ENCODE measurements around the gene PBX1. TPM values are rescaled to one million over a fixed set of nuclear protein-coding genes. Genes with fewer than 3 reads are reported as not detected.

Gene PBX1
- total RNA-seq, 4 donors from 2014 or later: 14.4 to 34.6 (median 22.0) TPM

- no peak overlapping the region for H3K4me3 ChIP-seq
- no peak for DNase-seq (ENCODE audit: low spot score in 2 of 2)
- H3K36me3 ChIP-seq: peaks cover 12% of the 10 kb centered on the region
- peaks cover 5% of the 10 kb centered on the region for H3K4me1 ChIP-seq
- H3K27me3 ChIP-seq: no peaks in the 10 kb centered on the region
- WGBS: 77% methylated on average over 7 of the region's 7 CpGs
- H3K27ac ChIP-seq: no peak overlapping the region
- no peaks in the 10 kb centered on the region for H3K9me3 ChIP-seq
- TF ChIP-seq EP300 (IDR thresholded peaks at IDR 0.05) (no peak), POLR2A (IDR thresholded peaks at IDR 0.05) (no peak), POLR2AphosphoS5 (IDR thresholded peaks at IDR 0.05) (no peak)
- TF ChIP-seq, protein P1, sequence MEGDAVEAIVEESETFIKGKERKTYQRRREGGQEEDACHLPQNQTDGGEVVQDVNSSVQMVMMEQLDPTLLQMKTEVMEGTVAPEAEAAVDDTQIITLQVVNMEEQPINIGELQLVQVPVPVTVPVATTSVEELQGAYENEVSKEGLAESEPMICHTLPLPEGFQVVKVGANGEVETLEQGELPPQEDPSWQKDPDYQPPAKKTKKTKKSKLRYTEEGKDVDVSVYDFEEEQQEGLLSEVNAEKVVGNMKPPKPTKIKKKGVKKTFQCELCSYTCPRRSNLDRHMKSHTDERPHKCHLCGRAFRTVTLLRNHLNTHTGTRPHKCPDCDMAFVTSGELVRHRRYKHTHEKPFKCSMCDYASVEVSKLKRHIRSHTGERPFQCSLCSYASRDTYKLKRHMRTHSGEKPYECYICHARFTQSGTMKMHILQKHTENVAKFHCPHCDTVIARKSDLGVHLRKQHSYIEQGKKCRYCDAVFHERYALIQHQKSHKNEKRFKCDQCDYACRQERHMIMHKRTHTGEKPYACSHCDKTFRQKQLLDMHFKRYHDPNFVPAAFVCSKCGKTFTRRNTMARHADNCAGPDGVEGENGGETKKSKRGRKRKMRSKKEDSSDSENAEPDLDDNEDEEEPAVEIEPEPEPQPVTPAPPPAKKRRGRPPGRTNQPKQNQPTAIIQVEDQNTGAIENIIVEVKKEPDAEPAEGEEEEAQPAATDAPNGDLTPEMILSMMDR (IDR thresholded peaks at IDR 0.05): no peak
Observed at GRCh38 chr1:164801791-164802502, 243.0 kb downstream of the PBX1 start.

DNA sequence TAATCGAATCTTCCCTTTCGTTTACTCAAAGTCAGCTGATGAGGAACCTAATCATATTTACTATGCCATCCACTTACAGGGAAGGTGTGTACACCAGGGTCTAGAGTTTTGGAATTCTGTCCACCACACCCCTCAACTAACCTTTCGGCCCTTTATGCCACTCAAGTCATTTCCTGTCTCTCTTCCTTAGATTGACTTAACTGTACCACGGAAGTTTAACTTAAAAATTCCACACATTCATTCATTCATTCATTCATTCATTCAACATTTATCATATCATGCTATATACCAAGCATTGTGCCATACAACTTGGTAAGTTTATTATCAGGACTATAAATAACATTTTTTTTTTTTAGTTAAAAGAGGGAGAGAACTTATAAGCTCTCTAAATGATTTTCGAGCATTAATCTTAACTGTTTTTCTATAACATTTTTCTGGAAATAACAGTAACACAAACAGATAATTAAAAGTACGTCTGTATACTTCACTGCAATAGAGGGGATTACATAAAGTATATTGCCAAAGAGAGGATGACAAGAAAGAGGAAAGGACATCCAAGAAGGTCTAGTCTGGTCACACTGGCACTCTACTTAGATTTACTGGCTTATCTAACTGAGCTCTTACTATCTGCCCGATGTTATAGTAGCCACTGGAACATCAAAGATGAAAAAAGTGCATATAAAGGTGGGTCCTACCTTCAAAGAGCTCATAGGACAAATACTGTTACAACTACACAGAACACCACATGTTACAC is 243.7 kb downstream of the PBX1 start:
- peaks cover 5% of the 10 kb centered on the region for H3K4me1 ChIP-seq
- no peak overlapping the region for H3K27ac ChIP-seq
- TF ChIP-seq POLR2AphosphoS5 (IDR thresholded peaks at IDR 0.05): no peak
- TF ChIP-seq, protein P1 (IDR thresholded peaks at IDR 0.05): no peak
- TF ChIP-seq POLR2A (IDR thresholded peaks at IDR 0.05): no peak
- TF ChIP-seq EP300 (IDR thresholded peaks at IDR 0.05): no peak
- DNase-seq (ENCODE audit: low spot score in 2 of 2): no peak
- H3K9me3 ChIP-seq: no peaks in the 10 kb centered on the region
- H3K27me3 ChIP-seq: no peaks in the 10 kb centered on the region
- H3K36me3 ChIP-seq: peaks cover 17% of the 10 kb centered on the region
- no peak overlapping the region for H3K4me3 ChIP-seq
- WGBS: 85% methylated on average over 7 of the region's 7 CpGs

DNA sequence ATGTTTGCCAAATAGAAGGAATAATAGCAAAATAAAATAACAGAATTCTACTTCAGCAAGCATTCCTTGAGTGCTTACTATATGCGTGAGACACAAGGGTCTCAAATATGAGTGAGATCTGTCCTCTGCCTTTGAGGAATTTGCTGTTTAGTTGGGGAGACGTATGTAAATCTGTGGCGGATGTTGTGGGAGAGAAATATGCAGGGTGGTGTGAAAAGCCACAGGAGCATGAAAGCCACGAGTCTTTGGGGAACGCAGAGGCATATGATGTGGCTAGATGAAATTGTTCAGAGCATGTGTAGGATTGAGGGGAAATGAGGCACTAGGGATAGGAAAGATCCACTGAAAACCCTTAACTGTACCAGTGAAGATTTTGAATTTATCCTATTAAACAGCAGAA is 244.4 kb downstream of the PBX1 start:
- 81% methylated on average over 5 of the region's 5 CpGs for WGBS
- DNase-seq (ENCODE audit: low spot score in 2 of 2): no peak
- TF ChIP-seq POLR2AphosphoS5 (IDR thresholded peaks at IDR 0.05) (no peak), EP300 (IDR thresholded peaks at IDR 0.05) (no peak), POLR2A (IDR thresholded peaks at IDR 0.05) (no peak)
- TF ChIP-seq, protein P1 (IDR thresholded peaks at IDR 0.05): no peak
- no peaks in the 10 kb centered on the region for H3K9me3 ChIP-seq
- H3K36me3 ChIP-seq: peaks cover 22% of the 10 kb centered on the region
- H3K4me1 ChIP-seq: peaks cover 5% of the 10 kb centered on the region
- no peak overlapping the region for H3K27ac ChIP-seq
- H3K4me3 ChIP-seq: no peak overlapping the region
- no peaks in the 10 kb centered on the region for H3K27me3 ChIP-seq

GRCh38 chr1:164804366-164804765 is 245.4 kb downstream of the PBX1 start:
- H3K27ac ChIP-seq: no peak overlapping the region
- TF ChIP-seq, protein P1 (IDR thresholded peaks at IDR 0.05): no peak
- TF ChIP-seq POLR2A (IDR thresholded peaks at IDR 0.05): no peak
- no peak for TF ChIP-seq POLR2AphosphoS5 (IDR thresholded peaks at IDR 0.05)
- TF ChIP-seq EP300 (IDR thresholded peaks at IDR 0.05): no peak
- no peak for DNase-seq (ENCODE audit: low spot score in 2 of 2)
- WGBS: 90% methylated on average over 2 of the region's 2 CpGs
- H3K4me3 ChIP-seq: no peak overlapping the region
- H3K9me3 ChIP-seq: no peaks in the 10 kb centered on the region
- H3K27me3 ChIP-seq: no peaks in the 10 kb centered on the region
- peaks cover 30% of the 10 kb centered on the region for H3K36me3 ChIP-seq
- H3K4me1 ChIP-seq: peaks cover 5% of the 10 kb centered on the region

GRCh38 chr1:164805399-164805798 is 246.4 kb downstream of the PBX1 start:
- Histone ChIP-seq H3K9me3 (no peaks in the 10 kb centered on the region), H3K4me1 (peaks cover 5% of the 10 kb centered on the region), H3K27me3 (no peaks in the 10 kb centered on the region), H3K27ac (no peak overlapping the region), H3K36me3 (peaks cover 20% of the 10 kb centered on the region), H3K4me3 (no peak overlapping the region)
- 89% methylated on average over 4 of the region's 4 CpGs for WGBS
- TF ChIP-seq POLR2A (IDR thresholded peaks at IDR 0.05) (no peak), POLR2AphosphoS5 (IDR thresholded peaks at IDR 0.05) (no peak), EP300 (IDR thresholded peaks at IDR 0.05) (no peak)
- TF ChIP-seq, protein P1 (IDR thresholded peaks at IDR 0.05): no peak
- DNase-seq (ENCODE audit: low spot score in 2 of 2): no peak
